PC-3 (cell line): Measurements from ENCODE around the gene AKAP6.

ENCODE experiments used
- EZH2 ChIP-seq: fragments of 300-600 bp; sonication (generic); IDR thresholded peaks from one replicate; pipeline ENCODE4 v1.6.1; 2017; ENCODE audit warnings: antibody characterized with exemption, mild to moderate bottlenecking, low read length; ENCODE audit not compliant: unreplicated experiment
- TF ChIP-seq, protein P1 (sequence below): fragments of 300-600 bp; sonication (generic); conservative IDR thresholded peaks from 2 replicates; pipeline ENCODE4 v1.5.1; 2017; ENCODE audit warnings: antibody characterized with exemption, low read depth, mild to moderate bottlenecking, low read length

DNA sequence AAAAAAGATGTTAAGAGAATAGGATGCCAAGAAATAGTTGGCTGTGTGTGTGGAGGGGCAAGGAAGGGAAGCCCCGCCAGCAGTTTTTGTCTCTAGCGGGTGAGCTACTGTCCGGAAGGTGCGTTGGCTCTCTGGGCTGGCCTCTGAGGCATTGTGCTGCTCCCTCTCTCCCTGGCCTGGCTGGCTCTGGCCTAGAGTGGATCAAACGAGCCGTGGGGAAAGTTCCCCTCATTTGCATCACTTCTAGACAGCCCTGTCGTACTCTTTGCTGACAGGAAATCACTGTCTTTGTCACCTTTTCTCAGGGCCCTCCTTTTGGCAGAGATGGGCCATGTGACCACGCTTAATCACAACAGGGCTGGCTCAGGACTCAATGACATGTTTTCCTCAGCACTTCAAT, 373.5 kb downstream of the AKAP6 start:
- no peak for TF ChIP-seq EZH2
- TF ChIP-seq, protein P1, sequence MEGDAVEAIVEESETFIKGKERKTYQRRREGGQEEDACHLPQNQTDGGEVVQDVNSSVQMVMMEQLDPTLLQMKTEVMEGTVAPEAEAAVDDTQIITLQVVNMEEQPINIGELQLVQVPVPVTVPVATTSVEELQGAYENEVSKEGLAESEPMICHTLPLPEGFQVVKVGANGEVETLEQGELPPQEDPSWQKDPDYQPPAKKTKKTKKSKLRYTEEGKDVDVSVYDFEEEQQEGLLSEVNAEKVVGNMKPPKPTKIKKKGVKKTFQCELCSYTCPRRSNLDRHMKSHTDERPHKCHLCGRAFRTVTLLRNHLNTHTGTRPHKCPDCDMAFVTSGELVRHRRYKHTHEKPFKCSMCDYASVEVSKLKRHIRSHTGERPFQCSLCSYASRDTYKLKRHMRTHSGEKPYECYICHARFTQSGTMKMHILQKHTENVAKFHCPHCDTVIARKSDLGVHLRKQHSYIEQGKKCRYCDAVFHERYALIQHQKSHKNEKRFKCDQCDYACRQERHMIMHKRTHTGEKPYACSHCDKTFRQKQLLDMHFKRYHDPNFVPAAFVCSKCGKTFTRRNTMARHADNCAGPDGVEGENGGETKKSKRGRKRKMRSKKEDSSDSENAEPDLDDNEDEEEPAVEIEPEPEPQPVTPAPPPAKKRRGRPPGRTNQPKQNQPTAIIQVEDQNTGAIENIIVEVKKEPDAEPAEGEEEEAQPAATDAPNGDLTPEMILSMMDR = no peak
